Mesenchymal stem cell (in vitro differentiated cells and primary cell): ENCODE data around the gene SCNN1A.

Source experiments
- DNase-seq: peaks from one replicate; pipeline ENCODE4 v3.0.0-alpha.2; 2013
- H2AFZ ChIP-seq: one replicate; pipeline ENCODE4 v1.6.1; 2013; ENCODE audit warnings: low read depth, mild to moderate bottlenecking, control low read depth, inconsistent platforms, low read length, moderate library complexity
- H2AK5ac ChIP-seq: 2 replicates; pipeline ENCODE4 v1.6.1; 2013; ENCODE audit warnings: low read length, moderate library complexity, mild to moderate bottlenecking, inconsistent platforms; ENCODE audit not compliant: severe bottlenecking
- H2BK120ac ChIP-seq: one replicate; pipeline ENCODE4 v1.6.1; 2013; ENCODE audit warnings: low read depth, mild to moderate bottlenecking, inconsistent platforms, low read length, moderate library complexity
- H2BK12ac ChIP-seq, 2 experiments: one replicate each; pipeline ENCODE4 v1.6.1; 2013; ENCODE audit warnings: inconsistent platforms in 2 of 2, low read length in 2 of 2, mild to moderate bottlenecking in 2 of 2, moderate library complexity in 2 of 2, control low read depth in 1 of 2
- H2BK15ac ChIP-seq: one replicate; pipeline ENCODE4 v1.6.1; 2013; ENCODE audit warnings: mild to moderate bottlenecking, low read depth, inconsistent platforms; ENCODE audit not compliant: poor library complexity, severe bottlenecking
- H2BK5ac ChIP-seq: 2 replicates; pipeline ENCODE4 v1.6.1; 2013; ENCODE audit warnings: low read depth, mild to moderate bottlenecking, low read length, control low read depth, inconsistent platforms; ENCODE audit not compliant: poor library complexity, severe bottlenecking
- H3K14ac ChIP-seq, 2 experiments: one replicate each; pipeline ENCODE4 v1.6.1; 2013; ENCODE audit warnings: inconsistent platforms in 2 of 2, low read length in 2 of 2, control low read depth in 1 of 2, mild to moderate bottlenecking in 1 of 2, moderate library complexity in 1 of 2
- H3K18ac ChIP-seq, 2 experiments: one replicate each; pipeline ENCODE4 v1.6.1; 2013; ENCODE audit warnings: inconsistent platforms in 2 of 2, low read length in 2 of 2, control low read depth in 1 of 2, low read depth in 1 of 2, mild to moderate bottlenecking in 1 of 2
- H3K23ac ChIP-seq, 2 experiments: one replicate each; pipeline ENCODE4 v1.6.1; 2013; ENCODE audit warnings: inconsistent platforms in 2 of 2, low read length in 2 of 2, mild to moderate bottlenecking in 2 of 2, moderate library complexity in 2 of 2, control low read depth in 1 of 2
- H3K27ac ChIP-seq: 2 replicates; pipeline ENCODE4 v1.5.1; 2013; ENCODE audit warnings: mild to moderate bottlenecking, moderate library complexity, low read length, control low read depth, inconsistent platforms; ENCODE audit not compliant: poor library complexity, severe bottlenecking
- H3K27me3 ChIP-seq, 2 experiments: 2 replicates each; pipeline versions ENCODE4 v1.6.1 to v1.7.0; 2013; ENCODE audit warnings: low read length in 2 of 2, mild to moderate bottlenecking in 2 of 2, moderate library complexity in 2 of 2, control low read depth in 1 of 2, inconsistent platforms in 1 of 2; ENCODE audit not compliant: control insufficient read depth in 1 of 2, insufficient read depth in 1 of 2
- H3K36me3 ChIP-seq, 2 experiments: 2 replicates each; pipeline versions ENCODE4 v1.6.1 to v1.7.0; 2013; ENCODE audit warnings: low read length in 2 of 2, control low read depth in 1 of 2, inconsistent platforms in 1 of 2, low read depth in 1 of 2, mild to moderate bottlenecking in 1 of 2; ENCODE audit not compliant: insufficient read depth in 2 of 2, control insufficient read depth in 1 of 2
- H3K4ac ChIP-seq, 2 experiments: one replicate each; pipeline ENCODE4 v1.6.1; 2013; ENCODE audit warnings: inconsistent platforms in 2 of 2, low read length in 2 of 2, mild to moderate bottlenecking in 2 of 2, moderate library complexity in 2 of 2, control low read depth in 1 of 2, low read depth in 1 of 2
- H3K4me1 ChIP-seq: 2 replicates; pipeline ENCODE4 v1.6.1; 2013; ENCODE audit warnings: low read depth, low read length, control low read depth; ENCODE audit not compliant: control insufficient read depth, insufficient read depth
- H3K4me2 ChIP-seq: 2 replicates; pipeline ENCODE4 v1.6.1; 2013; ENCODE audit warnings: low read length, mild to moderate bottlenecking, inconsistent platforms; ENCODE audit not compliant: poor library complexity, severe bottlenecking
- H3K4me3 ChIP-seq, 2 experiments: 2 replicates each; pipeline versions ENCODE4 v1.5.1 to v1.7.0; 2013; ENCODE audit warnings: low read length in 2 of 2, mild to moderate bottlenecking in 2 of 2, control low read depth in 1 of 2, low read depth in 1 of 2; ENCODE audit not compliant: insufficient read depth in 1 of 2
- H3K79me1 ChIP-seq: replicated peaks from 2 replicates; pipeline ENCODE4 v1.6.1; 2013; ENCODE audit warnings: mild to moderate bottlenecking, control low read depth, low read length, inconsistent platforms; ENCODE audit not compliant: poor library complexity, severe bottlenecking
- H3K9ac ChIP-seq: 2 replicates; pipeline ENCODE4 v1.7.0; 2013; ENCODE audit warnings: mild to moderate bottlenecking, low read length, moderate library complexity
- H3K9me3 ChIP-seq: 2 replicates; pipeline ENCODE4 v1.7.0; 2013; ENCODE audit warnings: mild to moderate bottlenecking, low read length; ENCODE audit not compliant: control insufficient read depth
- H4K8ac ChIP-seq: one replicate; pipeline ENCODE4 v1.6.1; 2013; ENCODE audit warnings: inconsistent platforms, mild to moderate bottlenecking, low read length, moderate library complexity
- H4K91ac ChIP-seq: one replicate; pipeline ENCODE4 v1.6.1; 2013; ENCODE audit warnings: mild to moderate bottlenecking, low read length, inconsistent platforms
- WGBS: methylation state at CpG from one replicate; pipeline ENCODE4 v1.1.7; 2013; ENCODE audit warnings: mixed read lengths; 5-methylcytosine and 5-hydroxymethylcytosine counted together

The SCNN1A gene

DNA sequence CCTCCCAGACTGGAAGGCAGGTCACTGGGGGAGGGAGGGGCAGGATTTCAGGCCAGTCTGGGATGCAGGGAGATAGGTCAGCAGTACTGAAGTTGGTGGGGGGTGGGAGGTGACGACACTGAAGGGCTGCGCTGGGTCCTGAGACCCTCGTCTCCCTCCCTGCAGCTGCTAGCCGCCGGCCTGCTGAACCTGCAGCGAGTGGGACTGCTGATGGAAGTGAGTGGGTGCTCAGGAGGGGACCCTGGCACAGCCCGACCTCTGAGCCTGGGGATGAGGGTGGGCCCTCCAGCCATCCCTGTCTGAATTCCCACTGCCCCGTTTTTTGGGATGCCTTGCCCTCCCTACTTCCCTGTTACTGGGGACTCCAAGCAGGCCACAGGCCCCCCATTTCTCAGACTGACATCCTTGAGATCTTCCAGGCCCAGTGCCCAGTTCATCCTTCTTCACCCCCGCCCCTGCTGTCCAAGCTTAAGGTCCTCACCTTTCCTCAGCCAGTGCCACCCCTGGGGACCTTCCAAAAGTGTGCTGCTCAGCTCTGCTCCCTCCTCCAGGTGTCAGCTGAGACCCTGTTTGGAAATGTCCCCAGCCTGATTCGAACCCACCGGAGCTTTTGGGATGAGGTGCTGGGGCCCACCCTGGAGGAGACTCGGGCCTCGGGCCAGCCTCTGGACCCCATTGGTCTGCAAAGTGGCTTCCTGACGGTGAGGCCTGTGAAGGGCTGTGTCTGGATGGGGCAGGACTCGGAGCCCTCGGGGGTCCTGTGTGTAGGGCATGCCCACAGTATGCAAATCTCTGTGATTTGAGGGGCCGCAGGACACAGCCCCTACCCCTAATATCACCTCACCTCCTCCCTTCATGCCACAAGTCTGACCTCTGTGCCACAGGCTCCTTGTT is 59.4 kb downstream of the SCNN1A start:
- Histone ChIP-seq H2BK5ac (no peak overlapping the region), H4K8ac (no peak overlapping the region)
- 93% methylated on average over 16 of the region's 17 CpGs for WGBS

DNA sequence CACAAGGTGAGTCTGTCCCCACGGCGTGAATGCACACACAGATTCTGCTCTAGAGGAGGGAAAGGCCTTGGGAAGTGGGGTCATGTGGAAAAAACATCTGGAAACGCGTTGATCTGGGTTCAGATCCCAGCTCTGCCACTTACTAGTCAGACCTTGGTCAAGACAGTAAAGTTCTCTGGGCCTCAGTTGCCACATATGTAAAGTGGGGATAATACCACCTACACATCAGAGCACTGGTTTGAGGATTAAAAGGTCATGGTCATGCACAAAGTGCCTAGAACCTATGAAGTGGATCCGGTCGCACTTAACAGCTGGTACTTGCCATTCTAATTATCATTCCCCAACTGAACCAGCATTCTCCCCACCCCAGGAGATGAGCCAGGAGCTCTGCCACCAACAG is 60.2 kb downstream of the SCNN1A start:
- Histone ChIP-seq H3K27ac (no peak overlapping the region), H2BK120ac (no peak overlapping the region), H3K9ac (no peak overlapping the region), H3K79me1 (no peaks in the 10 kb centered on the region), H3K4me1 (peaks cover 27% of the 10 kb centered on the region), H3K4me2 (no peak overlapping the region), H2BK12ac (no peak overlapping the region), H4K91ac (no peak overlapping the region), H3K9me3 (no peaks in the 10 kb centered on the region), H3K4ac (no peak overlapping the region), H3K36me3 (no peaks in the 10 kb centered on the region), H3K18ac (no peak overlapping the region), H3K23ac (no peak overlapping the region), H3K4me3 (no peak overlapping the region), H2AK5ac (no peak overlapping the region), H3K14ac (no peak overlapping the region), H2BK5ac (no peak overlapping the region), H4K8ac (no peak overlapping the region), H2AFZ (no peak overlapping the region), H3K27me3 (peaks cover 10 to 14% of the 10 kb centered on the region in 2 experiments), H2BK15ac (no peak overlapping the region)
- no peak for DNase-seq
- 95% methylated on average over 6 of the region's 6 CpGs for WGBS

More for the DNA sequence above, 59.4 kb downstream of the SCNN1A start:
- H3K79me1 ChIP-seq = no peaks in the 10 kb centered on the region
- no peaks in the 10 kb centered on the region for H3K36me3 ChIP-seq
- no peak overlapping the region for H3K27ac ChIP-seq
- no peak overlapping the region for H3K14ac ChIP-seq
- no peak overlapping the region for H2BK120ac ChIP-seq
- H3K9ac ChIP-seq = no peak overlapping the region
- DNase-seq = no peak
- H2AK5ac ChIP-seq = no peak overlapping the region
- H2BK12ac ChIP-seq = no peak overlapping the region
- no peak overlapping the region for H3K23ac ChIP-seq
- H2AFZ ChIP-seq = no peak overlapping the region
- no peak overlapping the region for H3K4ac ChIP-seq
- H2BK15ac ChIP-seq = no peak overlapping the region
- H3K27me3 ChIP-seq = peaks cover 5 to 13% of the 10 kb centered on the region in 2 experiments
- no peak overlapping the region for H3K18ac ChIP-seq
- H3K4me2 ChIP-seq = no peak overlapping the region
- H3K9me3 ChIP-seq = no peaks in the 10 kb centered on the region
- H3K4me1 ChIP-seq = peaks cover 19% of the 10 kb centered on the region
- no peak overlapping the region for H4K91ac ChIP-seq
- no peak overlapping the region for H3K4me3 ChIP-seq

DNA sequence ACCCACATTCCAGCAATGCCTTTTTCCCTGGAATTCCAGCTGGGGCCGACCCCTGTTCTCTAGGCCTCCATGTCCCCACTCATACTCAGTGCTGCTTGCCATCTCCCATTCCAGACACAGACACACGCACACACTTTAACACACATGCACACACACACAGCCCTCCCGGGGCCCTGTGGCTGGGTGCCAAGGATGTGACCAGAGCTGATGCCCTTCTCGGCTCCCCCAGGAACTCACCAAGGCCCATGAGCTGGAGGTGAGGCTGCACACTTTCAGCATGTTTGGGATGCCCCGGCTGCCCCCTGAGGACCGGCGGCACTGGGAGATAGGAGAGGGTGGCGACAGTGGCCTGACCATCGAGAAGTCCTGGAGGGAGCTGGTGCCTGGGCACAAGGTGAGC is 60.6 kb downstream of the SCNN1A start:
- Histone ChIP-seq H2BK120ac (no peak overlapping the region), H3K4me3 (no peak overlapping the region), H3K4me1 (peaks cover 29% of the 10 kb centered on the region), H3K23ac (no peak overlapping the region), H2AFZ (no peak overlapping the region), H2BK12ac (no peak overlapping the region), H3K79me1 (no peaks in the 10 kb centered on the region), H2AK5ac (no peak overlapping the region), H4K91ac (no peak overlapping the region), H3K36me3 (no peaks in the 10 kb centered on the region), H3K9me3 (no peaks in the 10 kb centered on the region), H2BK15ac (no peak overlapping the region), H3K27me3 (peaks cover 14 to 18% of the 10 kb centered on the region in 2 experiments), H3K27ac (no peak overlapping the region), H3K14ac (no peak overlapping the region), H2BK5ac (no peak overlapping the region), H3K4me2 (no peak overlapping the region), H3K9ac (no peak overlapping the region), H3K18ac (no peak overlapping the region), H3K4ac (no peak overlapping the region), H4K8ac (no peak overlapping the region)
- no peak for DNase-seq
- WGBS = 92% methylated on average over 9 of the region's 9 CpGs

DNA sequence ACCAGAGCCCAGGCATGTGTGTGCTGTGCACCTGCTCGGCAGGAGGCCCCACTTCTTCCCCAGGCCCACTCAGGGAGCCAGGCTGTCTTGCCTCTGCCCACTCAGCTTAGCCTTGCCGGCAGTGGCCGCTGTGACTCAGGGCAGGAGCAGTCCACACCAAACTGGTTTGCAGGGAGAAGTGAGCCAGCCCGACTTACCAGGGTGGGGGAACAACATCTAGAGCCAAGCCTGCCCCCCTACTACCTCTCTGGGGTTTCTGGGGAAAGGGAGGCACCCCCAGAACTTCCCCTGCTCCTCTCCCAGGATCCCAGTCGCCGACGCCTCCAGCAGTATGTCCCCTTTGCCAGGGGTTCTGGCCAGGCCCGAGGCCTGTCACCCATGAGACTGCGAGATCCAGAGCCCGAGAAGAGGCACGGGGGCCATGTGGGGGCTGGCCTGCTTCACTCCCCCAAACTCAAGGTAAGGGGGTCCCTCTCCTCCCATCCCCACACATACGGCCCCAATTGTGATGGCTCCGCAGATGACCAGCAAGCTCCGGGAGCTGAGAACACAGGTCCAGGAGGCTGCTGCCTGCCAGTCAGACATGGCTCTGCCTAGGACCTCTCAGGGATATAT is 61.9 kb downstream of the SCNN1A start:
- Histone ChIP-seq H2BK12ac (peak overlapping the region in 1 of 2 experiments; percentile 40), H2AK5ac (no peak overlapping the region), H3K4ac (peak overlapping the region in 1 of 2 experiments; percentile 24), H3K4me1 (peaks cover 29% of the 10 kb centered on the region), H4K91ac (peak overlapping the region; percentile 92), H4K8ac (no peak overlapping the region), H3K9ac (no peak overlapping the region), H3K4me2 (no peak overlapping the region), H2BK15ac (peak overlapping the region; percentile 19), H3K14ac (peak overlapping the region in 1 of 2 experiments; percentile 22), H3K18ac (peak overlapping the region in 1 of 2 experiments; percentile 1), H3K27ac (no peak overlapping the region), H2AFZ (peak overlapping the region; percentile 10), H3K9me3 (no peaks in the 10 kb centered on the region), H2BK5ac (no peak overlapping the region), H3K27me3 (peaks cover 19 to 24% of the 10 kb centered on the region in 2 experiments), H3K4me3 (no peak overlapping the region), H3K79me1 (no peaks in the 10 kb centered on the region), H3K23ac (no peak overlapping the region), H3K36me3 (no peaks in the 10 kb centered on the region), H2BK120ac (no peak overlapping the region)
- WGBS = 88% methylated on average over 14 of the region's 14 CpGs
- DNase-seq = no peak
